Vagina (tissue), 2 donors: Measurements from ENCODE around the gene HIGD2B.
"Not testable (repeated sequence)": the region's sequence is repeated elsewhere in the genome, so short reads cannot be mapped to it uniquely, and the experiment has no call there.

Source experiments
- POLR2A ChIP-seq, 2 donors: fragments of 450-650 bp; IDR thresholded peaks; one replicate each; pipeline ENCODE4 v1.6.1; 2017; ENCODE audit warnings: antibody characterized with exemption in 2 of 2, mild to moderate bottlenecking in 2 of 2, moderate library complexity in 2 of 2
- TF ChIP-seq, protein P1 (sequence below), 3 experiments: fragments of 450-650 bp in 2 of 3; fragments of 200-600 bp in 1 of 3; sonication (generic) in 1 of 3; IDR thresholded peaks; one replicate each; pipeline ENCODE4 v1.5.1; 2017 to 2019; ENCODE audit warnings: antibody characterized with exemption in 3 of 3, mild to moderate bottlenecking in 2 of 3, moderate library complexity in 2 of 3

DNA sequence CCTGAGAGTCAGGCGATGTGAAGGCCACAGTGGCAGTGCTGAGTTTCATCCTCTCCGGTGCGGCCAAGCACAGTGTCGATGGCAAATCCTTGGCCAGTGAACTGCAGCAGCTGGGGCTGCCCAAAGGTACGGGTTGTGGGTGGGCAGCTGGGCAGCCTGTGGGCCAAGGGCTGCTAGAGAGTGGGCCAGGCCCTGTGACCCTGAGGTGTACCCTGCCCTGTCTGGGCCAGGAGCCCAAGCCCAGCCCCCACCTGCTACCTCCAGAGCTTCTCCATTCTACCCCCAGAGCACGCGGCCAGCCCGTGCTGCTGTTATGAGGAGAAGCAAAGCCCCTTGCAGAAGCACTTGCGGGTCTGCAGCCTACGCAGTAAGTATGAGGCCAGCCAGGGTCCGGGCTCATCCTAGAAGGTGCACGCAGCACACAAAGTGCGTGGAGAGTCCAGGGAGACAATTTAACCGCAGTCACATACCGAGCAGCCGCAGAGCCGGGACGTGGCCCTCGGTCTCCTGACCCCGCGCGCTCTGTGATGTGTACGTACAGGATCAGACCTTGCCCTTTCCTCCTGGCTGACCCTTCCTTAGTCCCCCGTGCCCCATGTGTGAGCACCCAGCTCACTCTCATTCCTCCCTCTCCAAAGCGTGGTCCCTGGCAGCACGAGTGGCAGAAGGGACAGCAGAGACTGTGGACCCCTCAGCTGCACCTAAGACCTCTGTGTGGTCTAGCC lies 46.1 kb downstream of the HIGD2B start:
- TF ChIP-seq, protein P1, sequence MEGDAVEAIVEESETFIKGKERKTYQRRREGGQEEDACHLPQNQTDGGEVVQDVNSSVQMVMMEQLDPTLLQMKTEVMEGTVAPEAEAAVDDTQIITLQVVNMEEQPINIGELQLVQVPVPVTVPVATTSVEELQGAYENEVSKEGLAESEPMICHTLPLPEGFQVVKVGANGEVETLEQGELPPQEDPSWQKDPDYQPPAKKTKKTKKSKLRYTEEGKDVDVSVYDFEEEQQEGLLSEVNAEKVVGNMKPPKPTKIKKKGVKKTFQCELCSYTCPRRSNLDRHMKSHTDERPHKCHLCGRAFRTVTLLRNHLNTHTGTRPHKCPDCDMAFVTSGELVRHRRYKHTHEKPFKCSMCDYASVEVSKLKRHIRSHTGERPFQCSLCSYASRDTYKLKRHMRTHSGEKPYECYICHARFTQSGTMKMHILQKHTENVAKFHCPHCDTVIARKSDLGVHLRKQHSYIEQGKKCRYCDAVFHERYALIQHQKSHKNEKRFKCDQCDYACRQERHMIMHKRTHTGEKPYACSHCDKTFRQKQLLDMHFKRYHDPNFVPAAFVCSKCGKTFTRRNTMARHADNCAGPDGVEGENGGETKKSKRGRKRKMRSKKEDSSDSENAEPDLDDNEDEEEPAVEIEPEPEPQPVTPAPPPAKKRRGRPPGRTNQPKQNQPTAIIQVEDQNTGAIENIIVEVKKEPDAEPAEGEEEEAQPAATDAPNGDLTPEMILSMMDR (IDR thresholded peaks at IDR 0.05), result not testable (repeated sequence)
- TF ChIP-seq POLR2A (IDR thresholded peaks at IDR 0.05), result not testable (repeated sequence)
